NCI-H2227 (cell line): ENCODE results near the gene RARG.
A peak's percentile ranks its signal among the peaks of the same experiment; 100 is the strongest.

ENCODE experiments used
- DNase-seq: peaks from one replicate; lab custom pipeline; 2025; ENCODE audit not compliant: unreplicated experiment; lab: John Stamatoyannopoulos, UW

RARG gene

GRCh38 chr12:53231921-53232645 lies at the start of gene RARG:
TSS of gene RARG (minus strand) at chr12:53232209. CDS start at chr12:53227545, 4,664 bp downstream.
- peak; percentile 21 for DNase-seq

GRCh38 chr12:53279888-53280498 lies 48.0 kb upstream of the RARG start:
- DNase-seq = no peak

- no peak for DNase-seq
These were observed 47.4 kb upstream of the RARG start for GRCh38 chr12:53279283-53279869.

GRCh38 chr12:53277981-53278380 lies 46.0 kb upstream of the RARG start:
- no peak for DNase-seq

- no peak for DNase-seq
These were observed 44.5 kb upstream of the RARG start for GRCh38 chr12:53276511-53276910.

- no peak for DNase-seq
These were observed 42.4 kb upstream of the RARG start for GRCh38 chr12:53274445-53274844.

- no peak for DNase-seq
These were observed 36.9 kb upstream of the RARG start for GRCh38 chr12:53268630-53269562.

GRCh38 chr12:53267999-53268629 lies 36.1 kb upstream of the RARG start, which contains the start of gene ESPL1:
TSS of gene ESPL1 (plus strand) at chr12:53268299. CDS start at chr12:53268767, 468 bp downstream.
- peak; percentile 80 for DNase-seq

- no peak for DNase-seq
These were observed 35.4 kb upstream of the RARG start for GRCh38 chr12:53267306-53267998.

- no peak for DNase-seq
These were observed 33.8 kb upstream of the RARG start for GRCh38 chr12:53265783-53266182.

- no peak for DNase-seq
These were observed 27.9 kb upstream of the RARG start for GRCh38 chr12:53259891-53260290.

GRCh38 chr12:53258541-53259539 lies 26.8 kb upstream of the RARG start:
- DNase-seq = no peak

GRCh38 chr12:53255996-53256395 lies 24.0 kb upstream of the RARG start:
- no peak for DNase-seq

- no peak for DNase-seq
These were observed 23.0 kb upstream of the RARG start for GRCh38 chr12:53254816-53255545.

GRCh38 chr12:53253298-53253697 lies 21.3 kb upstream of the RARG start:
- DNase-seq = no peak

GRCh38 chr12:53252349-53252916 lies 20.4 kb upstream of the RARG start:
- DNase-seq = no peak

GRCh38 chr12:53251477-53252348 lies 19.7 kb upstream of the RARG start:
- DNase-seq = peak; percentile 81
